GM21825 (cell line): ENCODE measurements around the gene C20orf144.
"Not testable (repeated sequence)": the region's sequence is repeated elsewhere in the genome, so short reads cannot be mapped to it uniquely, and the experiment has no call there.

ENCODE experiments used
- ATAC-seq: cut with Tn5 transposase; IDR thresholded peaks from one replicate; pipeline ENCODE4 v1.9.1; 2021; ENCODE audit warnings: mild to moderate bottlenecking, moderate library complexity; ENCODE audit not compliant: unreplicated experiment

Gene C20orf144

GRCh38 chr20:33693741-33694638, 31.9 kb downstream of the C20orf144 start:
- no peak for ATAC-seq

GRCh38 chr20:33694639-33695012, 32.5 kb downstream of the C20orf144 start:
- no peak for ATAC-seq

- no peak for ATAC-seq
Observed at GRCh38 chr20:33696448-33696847, 34.3 kb downstream of the C20orf144 start.

- ATAC-seq, result no peak
Observed at GRCh38 chr20:33697129-33697528, 35.0 kb downstream of the C20orf144 start.

GRCh38 chr20:33698966-33699365, 36.8 kb downstream of the C20orf144 start:
- not testable (repeated sequence) for ATAC-seq

- ATAC-seq, result not testable (repeated sequence)
Observed at GRCh38 chr20:33700696-33701441, 38.7 kb downstream of the C20orf144 start.

GRCh38 chr20:33701629-33702450, 39.7 kb downstream of the C20orf144 start:
- ATAC-seq, result no peak

- ATAC-seq, result no peak
Observed at GRCh38 chr20:33702861-33703260, 40.7 kb downstream of the C20orf144 start.

- no peak for ATAC-seq
Observed at GRCh38 chr20:33703498-33704137, 41.5 kb downstream of the C20orf144 start.

- no peak for ATAC-seq
Observed at GRCh38 chr20:33704197-33704924, 42.2 kb downstream of the C20orf144 start.

- no peak for ATAC-seq
Observed at GRCh38 chr20:33707668-33708067, 45.5 kb downstream of the C20orf144 start.

GRCh38 chr20:33709398-33709797, 47.3 kb downstream of the C20orf144 start:
- ATAC-seq, result no peak

- no peak for ATAC-seq
Observed at GRCh38 chr20:33709905-33710541, 47.9 kb downstream of the C20orf144 start.

GRCh38 chr20:33710681-33711445, 48.7 kb downstream of the C20orf144 start:
- ATAC-seq, result no peak

GRCh38 chr20:33711446-33711738, 49.3 kb downstream of the C20orf144 start:
- no peak for ATAC-seq
